ENCODE data around the gene CAMK1G.
A peak's percentile ranks its signal among the peaks of the same experiment; 100 is the strongest.

CAMK1G gene

GRCh38 chr1:209653915-209654351, 70.4 kb downstream of the CAMK1G start:
- H3K9ac ChIP-seq (ENCODE audit: low read length in 5 of 5) = no peak overlapping the region
- H3K9me3 ChIP-seq (ENCODE audit: control insufficient read depth in 5 of 5, low read length in 5 of 5) = no peaks in the 10 kb centered on the region
- peaks cover 7 to 57% (median 48%) of the 10 kb centered on the region in 5 donors for H3K4me1 ChIP-seq (ENCODE audit: control insufficient read depth in 5 of 5, insufficient read depth in 5 of 5, low read length in 5 of 5)
- no peaks in the 10 kb centered on the region for H3K36me3 ChIP-seq (ENCODE audit: control insufficient read depth in 5 of 5, insufficient read depth in 5 of 5, low read length in 5 of 5)
- no peak overlapping the region for H3K4me3 ChIP-seq (ENCODE audit: low read depth in 1 of 5, low read length in 5 of 5)
- peaks cover 0 to 4% (median 0%) of the 10 kb centered on the region in 5 donors for H3K27me3 ChIP-seq (ENCODE audit: control insufficient read depth in 5 of 5, insufficient read depth in 4 of 5, low read length in 5 of 5)
- H3K27ac ChIP-seq (ENCODE audit: low read depth, low read length) = peak overlapping the region; percentile 65

- Histone ChIP-seq H3K9ac (ENCODE audit: low read length in 5 of 5) (no peak overlapping the region), H3K27ac (ENCODE audit: low read depth, low read length) (no peak overlapping the region), H3K4me1 (ENCODE audit: control insufficient read depth in 5 of 5, insufficient read depth in 5 of 5, low read length in 5 of 5) (peaks cover 7 to 47% (median 35%) of the 10 kb centered on the region in 5 donors), H3K36me3 (ENCODE audit: control insufficient read depth in 5 of 5, insufficient read depth in 5 of 5, low read length in 5 of 5) (no peaks in the 10 kb centered on the region), H3K27me3 (ENCODE audit: control insufficient read depth in 5 of 5, insufficient read depth in 4 of 5, low read length in 5 of 5) (peaks cover 0 to 4% (median 0%) of the 10 kb centered on the region in 5 donors), H3K9me3 (ENCODE audit: control insufficient read depth in 5 of 5, low read length in 5 of 5) (no peaks in the 10 kb centered on the region), H3K4me3 (ENCODE audit: low read depth in 1 of 5, low read length in 5 of 5) (peak overlapping the region in 1 of 5 donors; percentile 5)
These were observed 72.1 kb downstream of the CAMK1G start for GRCh38 chr1:209655411-209656231.

GRCh38 chr1:209657140-209657879, 73.8 kb downstream of the CAMK1G start:
- Histone ChIP-seq H3K27me3 (ENCODE audit: control insufficient read depth in 5 of 5, insufficient read depth in 4 of 5, low read length in 5 of 5) (no peaks in the 10 kb centered on the region), H3K9ac (ENCODE audit: low read length in 5 of 5) (no peak overlapping the region), H3K27ac (ENCODE audit: low read depth, low read length) (peak overlapping the region; percentile 54), H3K36me3 (ENCODE audit: control insufficient read depth in 5 of 5, insufficient read depth in 5 of 5, low read length in 5 of 5) (no peaks in the 10 kb centered on the region), H3K4me3 (ENCODE audit: low read depth in 1 of 5, low read length in 5 of 5) (no peak overlapping the region), H3K4me1 (ENCODE audit: control insufficient read depth in 5 of 5, insufficient read depth in 5 of 5, low read length in 5 of 5) (peaks cover 0 to 37% (median 26%) of the 10 kb centered on the region in 5 donors), H3K9me3 (ENCODE audit: control insufficient read depth in 5 of 5, low read length in 5 of 5) (no peaks in the 10 kb centered on the region)

GRCh38 chr1:209657918-209658317, 74.4 kb downstream of the CAMK1G start:
- Histone ChIP-seq H3K4me3 (ENCODE audit: low read depth in 1 of 5, low read length in 5 of 5) (no peak overlapping the region), H3K9ac (ENCODE audit: low read length in 5 of 5) (no peak overlapping the region), H3K4me1 (ENCODE audit: control insufficient read depth in 5 of 5, insufficient read depth in 5 of 5, low read length in 5 of 5) (peaks cover 0 to 37% (median 25%) of the 10 kb centered on the region in 5 donors), H3K9me3 (ENCODE audit: control insufficient read depth in 5 of 5, low read length in 5 of 5) (no peaks in the 10 kb centered on the region), H3K27me3 (ENCODE audit: control insufficient read depth in 5 of 5, insufficient read depth in 4 of 5, low read length in 5 of 5) (no peaks in the 10 kb centered on the region), H3K36me3 (ENCODE audit: control insufficient read depth in 5 of 5, insufficient read depth in 5 of 5, low read length in 5 of 5) (no peaks in the 10 kb centered on the region), H3K27ac (ENCODE audit: low read depth, low read length) (peak overlapping the region; percentile 54)

GRCh38 chr1:209659909-209660308, 76.4 kb downstream of the CAMK1G start:
- Histone ChIP-seq H3K9ac (ENCODE audit: low read length in 5 of 5) (peak overlapping the region in 1 of 5 donors; percentile 40), H3K9me3 (ENCODE audit: control insufficient read depth in 5 of 5, low read length in 5 of 5) (no peaks in the 10 kb centered on the region), H3K27me3 (ENCODE audit: control insufficient read depth in 5 of 5, insufficient read depth in 4 of 5, low read length in 5 of 5) (no peaks in the 10 kb centered on the region), H3K27ac (ENCODE audit: low read depth, low read length) (peak overlapping the region; percentile 98), H3K4me3 (ENCODE audit: low read depth in 1 of 5, low read length in 5 of 5) (no peak overlapping the region), H3K4me1 (ENCODE audit: control insufficient read depth in 5 of 5, insufficient read depth in 5 of 5, low read length in 5 of 5) (peaks cover 0 to 48% (median 29%) of the 10 kb centered on the region in 5 donors), H3K36me3 (ENCODE audit: control insufficient read depth in 5 of 5, insufficient read depth in 5 of 5, low read length in 5 of 5) (no peaks in the 10 kb centered on the region)

DNA sequence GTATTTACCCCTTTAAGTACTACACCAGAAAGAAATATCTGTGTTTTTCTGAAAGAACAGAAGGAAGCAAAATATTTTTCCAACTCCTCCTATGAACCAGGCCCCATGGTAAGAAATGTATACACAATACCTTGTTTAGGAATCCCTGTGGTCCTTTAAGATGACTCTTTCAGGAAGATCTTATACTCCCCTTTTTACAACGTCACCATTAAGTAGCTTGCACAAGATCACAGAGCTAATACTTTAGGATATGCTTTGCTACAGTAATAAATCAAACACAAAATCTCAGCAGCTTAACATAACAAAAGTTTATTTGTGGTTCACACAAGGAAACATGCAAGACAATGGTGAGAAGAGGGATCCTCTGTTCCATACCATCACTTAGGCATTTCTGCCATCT, 77.6 kb downstream of the CAMK1G start:
- H3K9ac ChIP-seq (ENCODE audit: low read length in 5 of 5) = no peak overlapping the region
- H3K27ac ChIP-seq (ENCODE audit: low read depth, low read length) = peak overlapping the region; percentile 98
- H3K27me3 ChIP-seq (ENCODE audit: control insufficient read depth in 5 of 5, insufficient read depth in 4 of 5, low read length in 5 of 5) = no peaks in the 10 kb centered on the region
- H3K9me3 ChIP-seq (ENCODE audit: control insufficient read depth in 5 of 5, low read length in 5 of 5) = no peaks in the 10 kb centered on the region
- H3K4me3 ChIP-seq (ENCODE audit: low read depth in 1 of 5, low read length in 5 of 5) = no peak overlapping the region
- H3K4me1 ChIP-seq (ENCODE audit: control insufficient read depth in 5 of 5, insufficient read depth in 5 of 5, low read length in 5 of 5) = peaks cover 0 to 52% (median 30%) of the 10 kb centered on the region in 5 donors
- H3K36me3 ChIP-seq (ENCODE audit: control insufficient read depth in 5 of 5, insufficient read depth in 5 of 5, low read length in 5 of 5) = no peaks in the 10 kb centered on the region

DNA sequence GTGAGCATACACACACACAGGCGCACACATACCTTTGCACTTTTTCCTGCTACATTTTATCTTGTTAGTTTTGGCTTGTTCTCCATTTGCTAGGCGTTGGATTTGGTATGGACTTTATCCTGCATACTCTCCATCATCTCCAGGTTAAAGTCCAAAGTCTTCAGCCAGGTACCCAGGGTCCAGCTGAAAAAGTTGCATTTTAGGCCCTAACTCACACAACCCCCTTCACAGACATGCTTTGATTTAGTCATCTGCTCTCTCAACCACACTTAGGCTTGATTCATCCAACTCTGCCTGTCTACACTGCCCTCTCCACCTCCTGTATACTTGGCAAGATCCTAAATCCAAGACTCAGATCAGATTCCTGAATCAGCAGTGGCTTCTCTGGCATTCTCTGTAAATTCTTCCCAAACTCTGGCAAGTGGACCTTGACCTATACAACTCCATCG, 79.4 kb downstream of the CAMK1G start:
- H3K4me3 ChIP-seq (ENCODE audit: low read depth in 1 of 5, low read length in 5 of 5) = no peak overlapping the region
- H3K9me3 ChIP-seq (ENCODE audit: control insufficient read depth in 5 of 5, low read length in 5 of 5) = no peaks in the 10 kb centered on the region
- no peaks in the 10 kb centered on the region for H3K27me3 ChIP-seq (ENCODE audit: control insufficient read depth in 5 of 5, insufficient read depth in 4 of 5, low read length in 5 of 5)
- H3K27ac ChIP-seq (ENCODE audit: low read depth, low read length) = peak overlapping the region; percentile 98
- H3K4me1 ChIP-seq (ENCODE audit: control insufficient read depth in 5 of 5, insufficient read depth in 5 of 5, low read length in 5 of 5) = peaks cover 0 to 53% (median 24%) of the 10 kb centered on the region in 5 donors
- peak overlapping the region in 1 of 5 donors; percentile 13 for H3K9ac ChIP-seq (ENCODE audit: low read length in 5 of 5)
- H3K36me3 ChIP-seq (ENCODE audit: control insufficient read depth in 5 of 5, insufficient read depth in 5 of 5, low read length in 5 of 5) = no peaks in the 10 kb centered on the region

All from subcutaneous abdominal adipose tissue (tissue), 5 donors.